ENCODE data around the gene FGF12. TPM values are rescaled to one million over a fixed set of nuclear protein-coding genes. Genes with fewer than 3 reads are reported as not detected.

FGF12 gene
- total RNA-seq, 2 experiments from 2014 or later = not detected

DNA sequence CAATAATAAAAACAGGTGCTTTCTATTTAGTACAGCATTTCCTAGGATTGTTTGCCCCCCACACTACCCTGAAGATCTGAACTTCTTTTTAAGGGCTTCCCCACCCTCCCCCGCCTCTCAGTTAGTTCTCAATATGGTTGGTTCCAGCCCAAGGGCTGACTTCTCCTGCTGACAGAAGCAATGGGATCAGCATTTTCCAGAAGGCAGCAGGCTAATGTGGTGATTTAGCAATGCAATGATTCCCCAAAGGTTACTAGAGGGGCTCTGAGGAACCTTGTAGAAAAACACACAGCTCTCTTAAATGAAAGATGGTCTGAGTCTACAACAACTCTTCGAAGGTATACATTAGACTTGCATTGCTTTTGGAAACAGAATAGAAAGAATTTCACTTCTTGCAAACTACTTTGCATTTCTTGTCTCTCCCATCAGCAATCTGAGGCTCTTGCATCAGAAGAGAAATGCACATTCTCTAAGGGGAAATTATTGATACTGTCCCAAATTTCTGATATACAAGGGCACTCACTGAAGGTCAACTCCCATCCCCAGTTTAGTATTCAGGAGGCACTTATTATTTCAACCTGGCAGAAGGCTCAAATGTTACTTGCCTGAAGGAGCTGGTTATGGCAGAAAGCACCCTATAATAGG lies 30.3 kb downstream of the FGF12 start:
- CTCF ChIA-PET = no interaction called here
- TF ChIP-seq CTCF (IDR thresholded peaks at IDR 0.05) = no peak

DNA sequence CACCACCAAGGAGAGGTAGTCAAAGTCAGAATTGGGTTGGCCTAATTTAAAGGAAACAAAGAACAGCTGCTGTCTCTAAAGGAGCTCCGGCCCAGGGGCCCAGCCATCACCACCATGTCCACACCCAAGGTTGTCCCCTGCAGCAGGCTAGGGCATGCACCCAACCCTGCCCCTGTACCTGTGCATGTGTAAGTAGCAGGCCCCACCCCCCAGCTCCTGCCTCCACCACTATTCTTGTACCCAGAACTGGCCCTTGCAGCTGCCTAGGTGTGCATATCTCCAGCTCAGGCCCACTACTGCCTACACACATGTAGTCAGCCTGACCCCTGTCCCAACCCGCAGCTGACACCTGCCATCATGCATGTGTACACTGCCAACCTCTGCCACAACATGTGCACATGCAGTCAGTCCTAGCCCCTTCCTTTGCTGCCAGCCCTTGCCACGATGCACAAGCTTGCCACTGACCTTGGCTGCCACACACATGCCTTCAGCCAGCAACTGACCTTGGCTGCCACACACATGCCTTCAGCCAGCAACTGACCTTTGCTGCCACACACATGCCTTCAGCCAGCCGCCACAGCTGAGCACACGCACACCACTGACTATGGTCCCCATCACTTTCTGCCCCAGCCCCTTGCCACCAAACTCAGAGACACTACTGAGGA lies 39.7 kb downstream of the FGF12 start:
- Mint-ChIP-seq H3K9me3 (peaks cover 12% of the 10 kb centered on the region), H3K27me3 (peaks cover 4% of the 10 kb centered on the region), H3K4me1 (ENCODE audit: low read depth) (no peaks in the 10 kb centered on the region), H3K36me3 (ENCODE audit: low read depth) (no peaks in the 10 kb centered on the region), H3K27ac (no peak overlapping the region), H3K4me3 (no peak overlapping the region)
- H3K4me1 ChIP-seq (ENCODE audit: insufficient read depth, low read length) = no peaks in the 10 kb centered on the region
- H3K27ac ChIP-seq (ENCODE audit: low read depth in 1 of 2, low read length in 2 of 2) = no peak overlapping the region
- no peak for DNase-seq
- peaks cover 0 to 16% of the 10 kb centered on the region in 2 experiments for H3K9me3 ChIP-seq (ENCODE audit: control insufficient read depth in 1 of 2, insufficient read depth in 1 of 2, low read length in 2 of 2)
- H3K4me3 ChIP-seq (ENCODE audit: low read length) = no peak overlapping the region
- intact Hi-C loops (cut with DNase I, micrococcal nuclease) = no loop called here
- peaks cover 0 to 2% of the 10 kb centered on the region in 2 experiments for H3K27me3 ChIP-seq (ENCODE audit: control insufficient read depth in 1 of 2, insufficient read depth in 2 of 2, low read length in 2 of 2)
- no peak for TF ChIP-seq CTCF (IDR thresholded peaks at IDR 0.05)
- CTCF ChIA-PET = no interaction called here
- ATAC-seq (ENCODE audit: poor library complexity) = no peak
- no peaks in the 10 kb centered on the region for H3K36me3 ChIP-seq (ENCODE audit: insufficient read depth, low read length)
- POLR2A ChIA-PET = no interaction called here

More for the DNA sequence above, 30.3 kb downstream of the FGF12 start:
- no peak overlapping the region for H3K4me3 Mint-ChIP-seq
- no peak overlapping the region for H3K27ac Mint-ChIP-seq
- no peaks in the 10 kb centered on the region for H3K9me3 ChIP-seq (ENCODE audit: control insufficient read depth in 1 of 2, insufficient read depth in 1 of 2, low read length in 2 of 2)
- H3K36me3 ChIP-seq (ENCODE audit: insufficient read depth, low read length) = no peaks in the 10 kb centered on the region
- POLR2A ChIA-PET = no interaction called here
- H3K9me3 Mint-ChIP-seq = peaks cover 2% of the 10 kb centered on the region
- H3K4me3 ChIP-seq (ENCODE audit: low read length) = no peak overlapping the region
- no peaks in the 10 kb centered on the region for H3K4me1 Mint-ChIP-seq (ENCODE audit: low read depth)
- peaks cover 4% of the 10 kb centered on the region for H3K27me3 Mint-ChIP-seq
- H3K27ac ChIP-seq (ENCODE audit: low read depth in 1 of 2, low read length in 2 of 2) = no peak overlapping the region
- no peak for DNase-seq
- no peaks in the 10 kb centered on the region for H3K4me1 ChIP-seq (ENCODE audit: insufficient read depth, low read length)
- intact Hi-C loops (cut with DNase I, micrococcal nuclease) = no loop called here
- no peaks in the 10 kb centered on the region for H3K27me3 ChIP-seq (ENCODE audit: control insufficient read depth in 1 of 2, insufficient read depth in 2 of 2, low read length in 2 of 2)
- no peaks in the 10 kb centered on the region for H3K36me3 Mint-ChIP-seq (ENCODE audit: low read depth)
- ATAC-seq (ENCODE audit: poor library complexity) = no peak

GRCh38 chr3:192685801-192686200 lies 41.5 kb downstream of the FGF12 start:
- H3K4me1 ChIP-seq (ENCODE audit: insufficient read depth, low read length) = no peaks in the 10 kb centered on the region
- Mint-ChIP-seq H3K9me3 (peaks cover 12% of the 10 kb centered on the region), H3K27me3 (peaks cover 4% of the 10 kb centered on the region), H3K4me1 (ENCODE audit: low read depth) (no peaks in the 10 kb centered on the region), H3K27ac (no peak overlapping the region), H3K4me3 (no peak overlapping the region), H3K36me3 (ENCODE audit: low read depth) (no peaks in the 10 kb centered on the region)
- no peak overlapping the region for H3K27ac ChIP-seq (ENCODE audit: low read depth in 1 of 2, low read length in 2 of 2)
- POLR2A ChIA-PET = no interaction called here
- TF ChIP-seq CTCF (IDR thresholded peaks at IDR 0.05) = no peak
- no peak for DNase-seq
- H3K4me3 ChIP-seq (ENCODE audit: low read length) = no peak overlapping the region
- H3K36me3 ChIP-seq (ENCODE audit: insufficient read depth, low read length) = no peaks in the 10 kb centered on the region
- peaks cover 0 to 3% of the 10 kb centered on the region in 2 experiments for H3K27me3 ChIP-seq (ENCODE audit: control insufficient read depth in 1 of 2, insufficient read depth in 2 of 2, low read length in 2 of 2)
- peaks cover 0 to 16% of the 10 kb centered on the region in 2 experiments for H3K9me3 ChIP-seq (ENCODE audit: control insufficient read depth in 1 of 2, insufficient read depth in 1 of 2, low read length in 2 of 2)
- CTCF ChIA-PET = no interaction called here
- intact Hi-C loops (cut with DNase I, micrococcal nuclease) = no loop called here
- ATAC-seq (ENCODE audit: poor library complexity) = no peak
